ENCODE results near the gene AKAP6.

AKAP6 gene

DNA sequence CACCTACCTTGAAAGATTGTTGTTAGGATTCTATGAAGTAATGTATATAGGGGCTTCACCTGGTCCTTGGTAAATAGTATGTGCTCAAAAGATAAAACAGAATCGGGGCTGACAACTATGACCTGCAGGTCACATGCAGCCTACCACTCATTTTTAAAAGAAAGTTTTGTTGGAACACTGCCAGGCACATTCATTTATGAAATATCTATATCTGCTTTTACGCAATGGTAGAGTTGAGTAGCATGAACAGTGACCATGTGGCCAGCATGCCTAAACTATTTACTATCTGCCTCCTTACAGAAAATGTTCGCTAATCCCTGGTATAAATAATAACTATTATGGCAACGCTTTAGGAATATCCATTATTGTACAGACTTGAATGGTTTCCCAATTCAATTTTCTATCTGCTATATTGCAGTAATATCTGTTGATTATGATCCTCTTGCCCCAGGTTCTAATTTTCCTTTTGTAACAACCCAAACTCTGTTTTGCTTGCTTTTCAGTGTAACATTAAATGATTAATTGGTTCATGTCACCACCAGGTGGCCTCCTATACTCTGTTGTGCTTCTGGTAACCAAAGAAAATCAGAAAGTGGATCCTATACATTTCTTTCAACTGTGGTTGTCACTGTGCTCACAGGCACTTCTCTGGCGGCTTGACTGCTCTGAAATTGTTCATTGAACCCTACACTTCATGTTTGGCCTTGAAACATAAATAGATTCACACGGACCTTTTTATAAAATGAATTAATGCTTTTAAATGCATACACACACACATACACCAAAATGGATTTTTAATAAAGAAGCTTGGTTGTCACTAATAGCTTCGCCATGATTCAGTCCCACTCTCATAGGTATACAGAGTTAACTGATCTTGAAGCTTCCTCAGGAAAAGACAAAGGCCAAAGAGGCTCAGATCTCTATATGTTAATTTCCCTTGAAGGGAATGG, 381.9 kb downstream of the AKAP6 start:
- no peak for DNase-seq (ENCODE audit: extremely low read depth, low read depth)
- TF ChIP-seq, protein P1, sequence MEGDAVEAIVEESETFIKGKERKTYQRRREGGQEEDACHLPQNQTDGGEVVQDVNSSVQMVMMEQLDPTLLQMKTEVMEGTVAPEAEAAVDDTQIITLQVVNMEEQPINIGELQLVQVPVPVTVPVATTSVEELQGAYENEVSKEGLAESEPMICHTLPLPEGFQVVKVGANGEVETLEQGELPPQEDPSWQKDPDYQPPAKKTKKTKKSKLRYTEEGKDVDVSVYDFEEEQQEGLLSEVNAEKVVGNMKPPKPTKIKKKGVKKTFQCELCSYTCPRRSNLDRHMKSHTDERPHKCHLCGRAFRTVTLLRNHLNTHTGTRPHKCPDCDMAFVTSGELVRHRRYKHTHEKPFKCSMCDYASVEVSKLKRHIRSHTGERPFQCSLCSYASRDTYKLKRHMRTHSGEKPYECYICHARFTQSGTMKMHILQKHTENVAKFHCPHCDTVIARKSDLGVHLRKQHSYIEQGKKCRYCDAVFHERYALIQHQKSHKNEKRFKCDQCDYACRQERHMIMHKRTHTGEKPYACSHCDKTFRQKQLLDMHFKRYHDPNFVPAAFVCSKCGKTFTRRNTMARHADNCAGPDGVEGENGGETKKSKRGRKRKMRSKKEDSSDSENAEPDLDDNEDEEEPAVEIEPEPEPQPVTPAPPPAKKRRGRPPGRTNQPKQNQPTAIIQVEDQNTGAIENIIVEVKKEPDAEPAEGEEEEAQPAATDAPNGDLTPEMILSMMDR (IDR thresholded peaks at IDR 0.05; ENCODE audit: low read depth, low read length) = peak; percentile 48

DNA sequence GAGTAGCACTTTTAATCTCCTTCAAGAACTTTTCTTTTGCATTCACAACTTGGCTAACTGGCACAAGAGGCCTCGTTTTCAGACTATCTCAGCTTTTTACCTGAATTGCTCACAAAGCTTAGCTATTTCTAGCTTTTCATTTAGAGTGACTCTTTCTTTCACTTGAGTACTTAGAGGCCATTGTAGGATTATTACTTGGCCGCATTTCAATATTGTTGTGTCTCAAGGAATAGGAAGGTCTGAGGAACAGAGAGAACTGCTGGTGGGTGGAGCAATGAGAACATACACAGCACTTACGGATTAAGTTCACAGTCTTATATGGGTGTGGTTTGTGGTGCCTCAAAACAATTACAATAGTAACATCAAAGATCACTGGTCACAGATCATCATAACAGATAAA, 384.8 kb downstream of the AKAP6 start:
- no peak for DNase-seq (ENCODE audit: extremely low read depth, low read depth)
- TF ChIP-seq, protein P1 (IDR thresholded peaks at IDR 0.05; ENCODE audit: low read depth, low read length) = no peak

DNA sequence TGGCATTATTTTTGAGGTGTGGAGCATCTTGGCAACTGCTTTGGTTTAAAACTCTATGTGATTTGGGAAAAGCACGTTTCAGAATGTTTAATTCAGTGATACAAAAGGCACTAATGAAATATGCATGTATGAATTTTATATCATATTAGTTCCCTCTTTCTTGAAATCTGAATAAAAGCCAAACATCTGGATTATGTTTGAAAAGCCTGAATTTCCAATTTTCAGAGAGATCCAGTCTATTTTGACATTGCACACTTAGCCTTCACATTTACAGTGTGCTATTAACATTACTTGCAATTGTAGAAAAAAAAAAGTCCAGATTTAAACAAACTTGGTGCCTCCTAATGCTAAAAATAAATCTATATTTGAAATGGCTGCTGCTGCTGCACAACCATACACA, 390.5 kb downstream of the AKAP6 start:
- TF ChIP-seq, protein P1 (IDR thresholded peaks at IDR 0.05; ENCODE audit: low read depth, low read length) = no peak
- DNase-seq (ENCODE audit: extremely low read depth, low read depth) = no peak

DNA sequence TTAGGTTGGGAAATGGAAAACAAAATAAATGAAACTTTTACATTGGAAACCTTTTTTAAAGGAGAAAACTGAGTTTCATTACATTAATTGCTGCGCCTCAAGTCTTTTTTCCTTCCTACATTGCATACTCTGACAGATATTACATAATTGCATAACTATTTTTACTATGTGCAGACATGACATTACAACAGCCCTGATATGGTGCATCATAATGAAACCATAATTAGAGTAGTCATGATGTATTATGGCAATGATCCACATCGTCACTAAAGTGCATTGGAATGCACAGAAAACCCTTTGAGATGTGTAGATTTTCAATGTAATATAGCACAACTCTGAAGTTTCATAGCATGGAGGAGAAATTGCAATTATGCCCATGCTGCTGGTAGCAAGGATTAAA, 391.8 kb downstream of the AKAP6 start:
- no peak for DNase-seq (ENCODE audit: extremely low read depth, low read depth)
- TF ChIP-seq, protein P1 (IDR thresholded peaks at IDR 0.05; ENCODE audit: low read depth, low read length) = no peak

DNA sequence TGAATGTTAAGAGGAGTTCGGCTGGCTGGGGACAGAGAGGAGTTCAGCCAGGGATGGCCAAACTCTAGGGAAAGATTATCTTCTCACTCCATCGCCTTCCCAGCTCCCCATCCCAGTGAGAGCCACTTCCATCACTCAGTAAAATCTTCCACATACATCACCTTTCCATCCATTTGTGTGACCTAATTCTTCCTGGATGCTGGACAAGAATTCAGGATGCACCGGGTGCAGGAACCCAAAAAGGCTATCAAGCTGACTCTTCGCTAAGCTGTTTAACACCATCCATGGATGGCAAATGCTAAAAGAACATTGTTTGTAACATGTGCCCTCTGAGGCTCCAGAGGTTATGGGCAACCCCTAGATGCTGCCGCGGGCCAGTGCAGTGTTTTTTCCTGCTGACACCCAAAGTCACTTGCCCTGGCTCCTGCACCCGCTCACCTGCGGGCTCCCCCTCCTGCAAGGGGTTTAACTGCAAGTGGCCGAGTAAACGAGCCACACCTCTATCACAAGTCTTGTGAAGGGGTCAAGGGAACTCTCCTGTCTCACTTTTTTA, 393.6 kb downstream of the AKAP6 start:
- TF ChIP-seq, protein P1 (IDR thresholded peaks at IDR 0.05; ENCODE audit: low read depth, low read length) = no peak
- DNase-seq (ENCODE audit: extremely low read depth, low read depth) = no peak

DNA sequence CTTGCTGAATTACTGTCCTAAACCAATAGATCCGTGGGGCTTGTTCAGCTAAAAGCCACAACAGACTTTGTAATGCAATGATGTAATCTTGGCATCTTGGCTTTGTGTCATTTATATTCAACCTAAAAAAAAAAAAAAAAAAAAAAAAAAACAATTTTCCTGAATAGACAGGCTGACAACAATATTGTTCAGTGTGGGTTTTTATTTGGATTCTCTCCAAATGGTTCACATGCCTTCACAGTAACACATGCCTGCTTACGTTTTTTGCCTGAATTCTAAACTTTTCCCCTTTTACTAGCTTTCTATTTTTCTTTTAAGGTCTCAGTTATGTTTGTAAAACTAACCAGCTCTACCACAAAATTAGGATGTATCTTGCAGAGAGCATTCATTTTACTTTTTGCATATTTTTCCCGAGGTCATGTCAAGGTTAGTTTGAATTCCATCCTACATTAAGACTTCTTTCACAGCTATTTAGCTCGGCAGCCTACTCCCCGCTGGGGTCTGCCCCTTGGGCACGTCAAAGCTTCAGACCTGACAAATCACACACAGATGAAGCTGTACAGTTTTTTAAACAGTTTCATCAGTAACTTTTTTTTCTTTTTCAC, 395.9 kb downstream of the AKAP6 start:
- TF ChIP-seq, protein P1 (IDR thresholded peaks at IDR 0.05; ENCODE audit: low read depth, low read length) = no peak
- DNase-seq (ENCODE audit: extremely low read depth, low read depth) = no peak

DNA sequence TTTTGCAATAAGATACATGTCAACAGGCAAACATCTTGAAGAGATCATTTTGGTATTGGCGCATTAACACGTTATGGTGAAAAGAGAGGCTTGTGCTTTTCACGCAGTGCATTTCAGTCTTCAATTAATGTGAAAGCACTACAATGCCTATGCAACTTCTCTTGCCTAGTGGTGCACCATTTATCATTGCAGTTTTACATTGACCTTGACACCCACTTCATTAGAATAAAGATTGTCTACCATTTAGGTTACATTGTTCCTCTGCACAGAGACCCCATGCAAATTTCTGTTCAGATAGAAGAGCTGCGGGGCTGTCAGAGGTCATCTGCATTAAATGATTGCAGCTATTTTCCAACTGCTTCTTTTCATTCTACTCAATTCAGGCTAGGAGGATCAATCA, 397.4 kb downstream of the AKAP6 start:
- TF ChIP-seq, protein P1 (IDR thresholded peaks at IDR 0.05; ENCODE audit: low read depth, low read length) = no peak
- DNase-seq (ENCODE audit: extremely low read depth, low read depth) = no peak

All from AG09319 (cell line).